Measurements from ENCODE around the gene SUMO1.
A peak's percentile ranks its signal among the peaks of the same experiment; 100 is the strongest.

The SUMO1 gene

GRCh38 chr2:202165945-202166344 lies 72.5 kb downstream of the SUMO1 start:
- Histone ChIP-seq H3K9ac (ENCODE audit: low read length) (no peak overlapping the region), H3K9me3 (ENCODE audit: insufficient read depth, low read length) (no peaks in the 10 kb centered on the region), H3K27me3 (ENCODE audit: low read depth, low read length) (no peaks in the 10 kb centered on the region), H3K4me1 (ENCODE audit: low read length) (no peaks in the 10 kb centered on the region), H3K4me3 (ENCODE audit: low read length) (no peak overlapping the region), H4K20me1 (ENCODE audit: insufficient read depth, low read length) (no peaks in the 10 kb centered on the region), H3K4me2 (ENCODE audit: low read length) (no peak overlapping the region), H3K36me3 (replicated peaks; ENCODE audit: low read depth, low read length) (no peaks in the 10 kb centered on the region), H2AFZ (ENCODE audit: low read depth, low read length) (no peak overlapping the region), H3K79me2 (ENCODE audit: low read length) (no peaks in the 10 kb centered on the region), H3K27ac (ENCODE audit: low read length) (no peak overlapping the region)
- TF ChIP-seq EZH2phosphoT487 (IDR thresholded peaks at IDR 0.05; ENCODE audit: low read depth) (no peak), CTCF (IDR thresholded peaks at IDR 0.05; ENCODE audit: low read depth, low read length) (no peak)

GRCh38 chr2:202165208-202165607 lies 73.2 kb downstream of the SUMO1 start:
- Histone ChIP-seq H3K9me3 (ENCODE audit: insufficient read depth, low read length) (no peaks in the 10 kb centered on the region), H3K4me2 (ENCODE audit: low read length) (no peak overlapping the region), H3K4me1 (ENCODE audit: low read length) (no peaks in the 10 kb centered on the region), H3K27me3 (ENCODE audit: low read depth, low read length) (no peaks in the 10 kb centered on the region), H3K9ac (ENCODE audit: low read length) (no peak overlapping the region), H3K79me2 (ENCODE audit: low read length) (no peaks in the 10 kb centered on the region), H3K27ac (ENCODE audit: low read length) (no peak overlapping the region), H2AFZ (ENCODE audit: low read depth, low read length) (no peak overlapping the region), H3K36me3 (replicated peaks; ENCODE audit: low read depth, low read length) (no peaks in the 10 kb centered on the region), H4K20me1 (ENCODE audit: insufficient read depth, low read length) (no peaks in the 10 kb centered on the region), H3K4me3 (ENCODE audit: low read length) (no peak overlapping the region)
- TF ChIP-seq EZH2phosphoT487 (IDR thresholded peaks at IDR 0.05; ENCODE audit: low read depth) (no peak), CTCF (IDR thresholded peaks at IDR 0.05; ENCODE audit: low read depth, low read length) (0 out of 2 replicates have a peak, but pooled peaks have one; percentile 4)

- H3K4me1 ChIP-seq (ENCODE audit: low read length) = no peaks in the 10 kb centered on the region
- TF ChIP-seq CTCF (IDR thresholded peaks at IDR 0.05; ENCODE audit: low read depth, low read length) (no peak), EZH2phosphoT487 (IDR thresholded peaks at IDR 0.05; ENCODE audit: low read depth) (no peak)
- H3K4me3 ChIP-seq (ENCODE audit: low read length) = no peak overlapping the region
- H3K27me3 ChIP-seq (ENCODE audit: low read depth, low read length) = no peaks in the 10 kb centered on the region
- H2AFZ ChIP-seq (ENCODE audit: low read depth, low read length) = no peak overlapping the region
- no peaks in the 10 kb centered on the region for H3K9me3 ChIP-seq (ENCODE audit: insufficient read depth, low read length)
- no peak overlapping the region for H3K9ac ChIP-seq (ENCODE audit: low read length)
- no peak overlapping the region for H3K27ac ChIP-seq (ENCODE audit: low read length)
- H3K36me3 ChIP-seq (replicated peaks; ENCODE audit: low read depth, low read length) = no peaks in the 10 kb centered on the region
- no peak overlapping the region for H3K4me2 ChIP-seq (ENCODE audit: low read length)
- no peaks in the 10 kb centered on the region for H4K20me1 ChIP-seq (ENCODE audit: insufficient read depth, low read length)
- H3K79me2 ChIP-seq (ENCODE audit: low read length) = no peaks in the 10 kb centered on the region
Measured at GRCh38 chr2:202164411-202164810, 74.0 kb downstream of the SUMO1 start.

- Histone ChIP-seq H3K27me3 (ENCODE audit: low read depth, low read length) (no peaks in the 10 kb centered on the region), H4K20me1 (ENCODE audit: insufficient read depth, low read length) (no peaks in the 10 kb centered on the region), H2AFZ (ENCODE audit: low read depth, low read length) (no peak overlapping the region), H3K4me2 (ENCODE audit: low read length) (no peak overlapping the region), H3K4me1 (ENCODE audit: low read length) (no peaks in the 10 kb centered on the region), H3K79me2 (ENCODE audit: low read length) (no peaks in the 10 kb centered on the region), H3K9me3 (ENCODE audit: insufficient read depth, low read length) (no peaks in the 10 kb centered on the region), H3K9ac (ENCODE audit: low read length) (no peak overlapping the region), H3K36me3 (replicated peaks; ENCODE audit: low read depth, low read length) (no peaks in the 10 kb centered on the region), H3K27ac (ENCODE audit: low read length) (no peak overlapping the region), H3K4me3 (ENCODE audit: low read length) (no peak overlapping the region)
- no peak for TF ChIP-seq EZH2phosphoT487 (IDR thresholded peaks at IDR 0.05; ENCODE audit: low read depth)
- TF ChIP-seq CTCF (IDR thresholded peaks at IDR 0.05; ENCODE audit: low read depth, low read length) = no peak
Measured at GRCh38 chr2:202161151-202161835, 77.1 kb downstream of the SUMO1 start.

Measured in OCI-LY3 (cell line).